Uterus (tissue), 2 donors: ENCODE measurements around the gene WDR36.

ENCODE experiments used
- CTCF ChIP-seq, 4 experiments: fragments of 200-600 bp in 2 of 4; fragments of 450-650 bp in 2 of 4; sonication (generic) in 2 of 4; IDR thresholded peaks; one replicate each; pipeline ENCODE4 v1.5.1; 2016 to 2019; ENCODE audit warnings: antibody characterized with exemption in 4 of 4, mild to moderate bottlenecking in 2 of 4, moderate library complexity in 1 of 4
- POLR2A ChIP-seq, 2 donors: fragments of 450-650 bp; IDR thresholded peaks; one replicate each; pipeline ENCODE4 v1.6.1; 2016; ENCODE audit warnings: antibody characterized with exemption in 2 of 2, mild to moderate bottlenecking in 1 of 2, moderate library complexity in 1 of 2

GRCh38 chr5:111074244-111074643 lies 17.9 kb upstream of the WDR36 start:
- TF ChIP-seq CTCF (IDR thresholded peaks at IDR 0.05) (no peak), POLR2A (IDR thresholded peaks at IDR 0.05) (no peak)
